Kidney capillary endothelial cell (primary cell): ENCODE data around the gene COL9A2.

Source experiments
- DNase-seq: peaks from one replicate; pipeline ENCODE4 v3.0.0-alpha.2; 2018; ENCODE audit warnings: low spot score

The COL9A2 gene

DNA sequence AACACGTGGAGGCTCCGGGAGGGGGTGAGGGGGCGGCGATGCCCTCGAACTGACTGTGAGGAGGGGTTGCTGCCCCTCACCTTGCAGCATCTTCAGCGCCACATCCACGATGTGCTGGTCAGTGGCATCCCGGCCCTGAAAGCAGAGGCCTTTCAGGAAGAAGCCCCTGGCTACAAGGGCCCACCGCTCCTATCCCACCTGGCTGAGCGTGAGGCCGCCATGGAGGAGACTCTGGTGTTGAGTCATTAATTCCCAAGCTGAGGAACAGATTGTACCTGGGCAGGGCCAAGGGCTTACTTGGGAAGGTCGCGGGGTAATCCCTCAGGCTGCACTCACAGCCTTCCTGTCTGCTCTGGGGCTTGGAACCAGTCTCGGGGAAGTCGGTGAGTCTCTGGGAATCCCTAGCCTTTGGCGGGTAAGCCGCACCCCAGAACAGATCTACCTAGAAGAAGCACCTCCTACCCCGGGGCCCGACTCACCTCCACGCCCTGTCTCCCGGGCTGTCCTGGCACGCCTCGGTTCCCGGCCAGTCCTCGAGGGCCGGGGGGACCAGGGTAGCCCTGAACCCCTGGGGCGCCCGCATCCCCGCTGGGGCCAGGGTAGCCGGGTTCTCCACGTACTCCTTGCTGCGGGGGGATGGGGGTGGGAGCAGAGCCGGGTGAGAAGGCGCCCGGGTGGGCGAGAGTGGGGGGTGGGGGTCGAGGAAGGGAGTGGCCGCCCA is 13.9 kb downstream of the COL9A2 start:
- no peak for DNase-seq

DNA sequence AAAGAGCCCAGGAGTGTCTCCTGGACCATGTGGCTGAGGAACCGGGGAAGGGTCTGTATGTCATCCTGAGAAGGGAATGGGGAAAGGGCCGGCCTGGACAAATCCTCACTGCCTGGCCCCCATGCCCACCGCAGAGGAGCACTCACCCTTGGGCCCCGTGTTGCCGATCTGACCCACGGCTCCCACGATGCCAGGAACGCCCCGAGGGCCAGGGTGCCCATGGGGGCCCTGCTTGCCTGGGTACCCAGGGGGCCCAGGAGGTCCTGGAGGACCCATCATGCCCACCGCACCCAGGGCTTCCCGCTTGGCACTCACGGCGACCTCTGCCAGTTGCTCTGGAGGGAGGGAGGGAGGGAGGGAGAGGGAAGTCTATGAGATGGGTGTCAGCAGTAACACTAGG is 14.6 kb downstream of the COL9A2 start:
- no peak for DNase-seq

DNA sequence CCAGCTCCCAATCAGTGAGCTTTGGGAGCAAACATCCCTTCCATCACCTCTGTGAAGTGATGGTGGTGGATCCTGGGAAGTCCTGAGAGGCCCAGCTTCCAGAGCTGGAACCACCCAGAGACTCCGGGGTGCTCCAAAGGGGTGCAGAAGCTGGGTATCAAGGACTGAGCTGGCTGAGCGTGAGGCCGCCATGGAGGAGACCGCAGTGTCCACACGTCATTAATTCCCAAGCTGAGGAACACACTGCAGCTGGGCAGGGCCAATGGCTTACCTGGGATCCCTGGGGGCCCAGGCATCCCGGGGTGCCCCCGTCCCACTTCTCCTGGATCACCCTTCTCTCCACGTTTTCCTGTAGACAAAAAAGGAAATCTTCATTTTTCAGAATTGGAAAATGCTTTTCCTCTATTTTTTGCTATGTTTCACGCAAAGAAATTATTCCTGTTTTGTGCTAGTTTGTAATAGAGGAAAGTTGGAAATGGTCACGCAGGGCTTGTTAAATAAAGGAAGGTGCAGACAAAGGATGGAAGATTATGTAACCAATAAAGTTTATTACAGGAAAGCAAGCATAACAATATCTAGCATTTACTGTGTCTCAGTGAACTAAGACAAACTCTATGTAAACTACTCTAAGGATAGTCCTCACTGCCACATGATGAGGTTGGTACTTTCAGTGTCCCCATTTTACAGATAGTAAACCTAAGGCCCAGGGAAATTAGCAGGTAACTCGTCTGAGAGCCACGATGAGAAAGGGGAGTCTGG is 15.4 kb downstream of the COL9A2 start:
- no peak for DNase-seq

DNA sequence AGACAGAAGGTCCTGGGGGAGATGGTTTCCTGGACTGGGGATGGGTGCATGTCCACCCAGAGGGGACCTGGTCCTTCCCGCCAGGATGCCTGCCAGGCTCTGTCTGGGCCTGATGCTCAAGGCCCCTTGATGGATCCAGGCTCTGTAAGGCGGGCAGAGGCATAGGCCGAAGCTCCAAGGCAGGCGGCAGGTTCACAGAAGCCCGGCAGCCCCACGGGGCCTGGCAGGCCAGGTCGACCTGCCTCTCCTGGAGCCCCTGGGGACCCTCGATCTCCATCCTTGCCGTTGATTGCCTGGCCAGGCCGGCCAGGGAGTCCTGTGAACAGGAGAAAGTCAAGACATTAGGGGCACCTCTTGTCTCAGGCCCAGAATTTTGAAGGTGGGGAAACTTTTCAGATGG is 16.0 kb downstream of the COL9A2 start:
- no peak for DNase-seq

DNA sequence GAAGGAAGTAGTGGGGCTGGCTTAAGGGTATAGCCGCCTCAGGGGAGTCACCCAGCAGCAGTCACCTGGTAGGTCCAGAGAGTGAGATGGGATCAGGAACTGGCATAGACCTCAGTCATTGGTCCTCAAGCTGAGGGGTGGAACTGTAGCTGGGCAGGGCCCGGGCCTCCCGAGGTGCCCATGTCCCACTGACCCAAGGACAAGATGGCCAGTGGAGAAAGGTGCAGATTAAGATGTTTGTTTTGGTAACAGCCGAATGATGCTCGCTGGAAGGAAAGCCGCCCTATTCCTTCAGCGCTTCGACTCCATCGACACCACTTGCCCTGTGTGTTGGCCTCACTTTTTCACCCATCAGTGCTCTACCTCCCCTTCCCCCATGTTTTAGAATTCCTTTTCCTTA is 16.4 kb downstream of the COL9A2 start:
- DNase-seq, result no peak

DNA sequence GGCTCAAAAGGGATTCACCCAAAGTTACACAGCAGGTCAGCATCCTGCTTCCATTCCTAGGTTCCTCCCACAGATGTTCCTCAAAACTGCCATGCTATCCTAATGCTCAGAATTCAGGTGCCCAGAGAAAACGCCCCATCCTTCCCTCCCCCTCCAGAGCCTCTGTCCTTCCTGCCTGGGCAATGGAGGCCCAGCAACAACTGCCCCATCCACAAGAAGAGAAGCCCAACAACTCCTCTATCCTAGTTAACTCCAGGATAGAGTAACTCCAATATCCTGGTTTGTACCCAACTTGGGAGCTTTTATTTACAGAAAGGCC is 16.9 kb downstream of the COL9A2 start:
- no peak for DNase-seq

DNA sequence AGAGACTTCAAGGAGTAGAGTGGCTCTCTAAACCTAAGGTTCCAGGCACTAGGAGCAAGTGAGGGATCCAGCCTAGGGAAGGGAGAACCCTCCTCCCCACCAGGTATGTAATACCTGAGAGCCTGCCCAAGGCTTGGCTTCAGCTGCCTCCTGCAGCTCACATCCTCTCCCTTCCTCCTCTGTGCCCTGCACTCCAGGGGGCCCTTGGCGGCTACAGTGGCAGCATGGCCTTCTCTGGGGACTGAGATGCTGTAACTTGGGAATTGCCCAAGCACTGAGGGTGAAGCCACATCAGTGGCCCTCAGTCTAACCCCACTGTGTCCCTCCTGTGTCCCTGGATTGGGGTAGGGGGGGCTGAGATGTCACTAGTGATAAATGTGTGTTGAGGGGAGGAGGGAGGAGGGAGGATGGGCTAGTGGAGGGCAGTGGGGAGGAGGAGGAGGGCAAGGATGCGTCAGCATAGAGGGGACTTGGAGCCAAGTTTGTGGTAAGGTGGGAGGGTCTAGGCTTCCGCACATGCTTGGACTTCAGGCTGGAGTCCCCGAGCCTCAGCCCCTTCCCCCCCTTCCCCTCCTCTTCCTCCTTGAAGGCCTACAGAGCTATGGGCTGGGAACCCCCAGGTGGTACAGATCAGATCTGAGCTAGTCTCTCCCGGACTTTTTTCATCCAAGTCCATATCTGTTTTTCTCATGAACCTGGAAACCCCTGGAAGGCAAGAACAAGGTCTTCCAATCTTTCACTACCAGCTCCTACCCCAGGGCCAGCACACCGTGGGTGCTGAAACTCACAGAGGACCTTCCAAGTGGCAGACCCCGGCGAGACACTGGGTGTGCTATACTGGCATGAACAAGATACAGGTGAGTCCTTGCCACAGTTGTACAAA is 17.5 kb downstream of the COL9A2 start:
- DNase-seq, result no peak

DNA sequence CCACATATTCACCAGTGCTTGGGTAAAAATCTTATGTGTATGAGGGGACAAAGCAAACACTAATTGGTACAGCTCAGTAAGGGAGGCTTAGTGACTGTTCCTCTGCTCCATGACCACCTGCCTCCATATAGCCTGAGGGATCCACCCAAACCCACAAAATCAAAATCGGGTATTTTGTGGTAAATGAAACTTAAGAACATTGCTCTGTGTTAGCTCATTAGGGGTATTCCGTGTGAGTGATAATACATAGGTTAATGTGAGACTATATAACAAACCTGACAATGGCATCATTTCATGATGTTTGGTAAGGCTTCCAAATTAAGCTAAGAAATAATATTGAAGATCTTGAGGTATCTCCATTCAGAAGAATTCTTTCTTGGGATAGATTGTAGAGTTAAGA is 25.8 kb downstream of the COL9A2 start:
- no peak for DNase-seq

DNA sequence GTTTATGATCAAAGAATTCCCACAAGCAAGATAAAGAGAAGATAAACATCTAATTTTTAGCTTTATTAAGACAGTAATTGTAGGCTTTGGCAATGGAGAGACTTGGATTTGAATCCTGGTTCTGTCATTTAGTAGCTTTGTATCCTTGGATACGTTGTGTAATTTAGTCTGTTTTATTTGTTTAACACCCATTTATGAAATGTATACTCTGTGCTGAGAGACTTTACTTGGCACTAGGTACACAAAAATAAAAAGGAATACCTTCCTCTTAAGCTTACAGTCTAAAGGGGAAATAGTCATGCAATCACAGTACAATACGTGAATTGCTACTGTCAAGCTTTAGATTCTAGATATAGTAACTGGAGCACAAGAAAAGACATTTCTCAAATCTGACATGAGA is 35.2 kb downstream of the COL9A2 start:
- DNase-seq, result no peak

DNA sequence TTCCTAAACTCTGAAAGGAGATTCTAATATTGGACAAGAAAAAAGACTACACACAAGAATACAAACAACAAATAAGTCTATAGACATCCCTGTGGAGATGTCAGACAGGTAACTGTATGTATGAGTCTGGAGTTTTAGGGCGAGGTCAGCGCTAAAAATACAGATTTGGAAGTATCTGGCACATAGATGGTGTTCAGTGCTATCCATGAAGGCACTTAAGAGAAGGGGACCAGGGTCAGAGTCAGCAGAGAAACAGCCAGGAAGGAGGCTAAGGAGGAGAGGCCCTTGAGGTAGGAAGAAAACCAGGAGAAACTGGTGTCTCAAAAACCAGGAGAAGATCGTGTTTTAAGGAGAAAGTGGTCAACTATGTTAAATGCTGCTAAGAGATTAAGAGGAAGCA is 41.0 kb downstream of the COL9A2 start:
- no peak for DNase-seq

DNA sequence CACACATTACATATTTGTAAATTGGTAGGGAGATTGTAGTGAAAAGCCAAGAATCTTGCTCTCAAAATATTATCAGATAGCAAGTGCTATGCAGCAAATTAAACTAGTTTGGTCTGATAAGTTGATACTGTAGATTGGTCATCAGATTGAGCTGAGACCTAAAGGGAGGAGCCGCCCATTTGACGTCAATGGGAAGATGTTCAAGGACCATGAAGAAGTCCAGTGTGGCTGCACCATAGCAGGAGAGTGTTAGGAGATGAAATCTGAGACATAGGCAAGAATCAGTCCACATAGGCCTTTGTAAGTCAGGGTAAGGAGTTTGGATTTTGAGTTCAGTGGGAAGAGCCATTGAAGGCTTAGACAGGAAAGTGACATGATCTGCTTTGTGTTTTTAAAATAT is 42.8 kb downstream of the COL9A2 start:
- DNase-seq, result no peak

DNA sequence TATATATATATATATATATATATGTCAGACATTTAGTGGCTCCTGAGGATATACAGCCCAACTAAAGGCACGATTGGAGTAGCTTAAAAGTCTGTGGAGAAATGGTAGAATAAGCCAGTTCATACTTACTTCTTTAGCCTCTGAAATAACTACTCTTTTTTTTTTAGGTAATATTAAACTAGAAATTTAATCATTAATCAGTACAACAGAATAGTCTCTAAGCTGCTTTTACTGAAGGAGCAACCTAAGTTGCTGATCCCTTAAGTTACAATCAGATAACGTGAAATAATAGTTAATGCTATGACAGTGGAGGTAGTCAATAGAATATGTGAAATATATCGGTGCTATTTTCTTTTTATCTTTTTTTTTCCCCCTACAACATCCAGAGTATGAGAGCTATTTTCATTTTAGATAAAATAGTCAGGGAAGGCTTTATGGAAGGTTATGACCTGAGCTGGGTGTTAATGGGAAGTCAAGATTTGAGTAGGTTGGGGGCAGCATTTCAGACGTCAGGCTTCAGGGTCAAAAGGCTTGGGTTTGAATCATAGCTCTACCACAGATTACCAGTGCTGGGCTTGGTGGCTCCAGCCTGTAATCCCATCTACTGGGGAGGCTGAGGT is 43.4 kb downstream of the COL9A2 start:
- no peak for DNase-seq

DNA sequence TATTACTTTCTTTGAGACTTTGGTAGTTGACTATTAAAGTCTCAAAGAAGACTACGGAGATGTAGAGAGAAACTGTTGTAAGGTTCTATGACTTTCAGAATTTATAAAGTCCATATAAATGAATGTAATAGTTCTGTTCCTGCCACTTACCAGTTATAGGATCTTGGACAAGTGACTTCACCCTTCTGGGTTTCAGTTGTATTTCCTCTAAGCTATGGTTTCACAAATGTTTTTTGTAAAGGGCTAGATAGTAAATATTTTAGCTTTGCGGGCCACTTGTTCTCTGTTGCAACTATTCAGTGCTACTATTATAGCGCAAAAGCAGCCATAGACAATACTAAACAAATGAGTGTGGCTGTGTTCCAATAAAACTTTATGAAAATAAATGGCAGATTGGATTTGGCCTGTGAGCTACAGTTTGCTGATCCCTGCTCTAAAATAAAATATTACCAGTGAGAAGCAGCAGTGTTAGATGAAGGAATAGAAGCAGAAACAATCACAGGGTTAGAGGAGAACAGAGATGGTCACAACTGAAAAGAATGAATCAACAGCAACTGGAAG is 44.4 kb downstream of the COL9A2 start:
- no peak for DNase-seq

DNA sequence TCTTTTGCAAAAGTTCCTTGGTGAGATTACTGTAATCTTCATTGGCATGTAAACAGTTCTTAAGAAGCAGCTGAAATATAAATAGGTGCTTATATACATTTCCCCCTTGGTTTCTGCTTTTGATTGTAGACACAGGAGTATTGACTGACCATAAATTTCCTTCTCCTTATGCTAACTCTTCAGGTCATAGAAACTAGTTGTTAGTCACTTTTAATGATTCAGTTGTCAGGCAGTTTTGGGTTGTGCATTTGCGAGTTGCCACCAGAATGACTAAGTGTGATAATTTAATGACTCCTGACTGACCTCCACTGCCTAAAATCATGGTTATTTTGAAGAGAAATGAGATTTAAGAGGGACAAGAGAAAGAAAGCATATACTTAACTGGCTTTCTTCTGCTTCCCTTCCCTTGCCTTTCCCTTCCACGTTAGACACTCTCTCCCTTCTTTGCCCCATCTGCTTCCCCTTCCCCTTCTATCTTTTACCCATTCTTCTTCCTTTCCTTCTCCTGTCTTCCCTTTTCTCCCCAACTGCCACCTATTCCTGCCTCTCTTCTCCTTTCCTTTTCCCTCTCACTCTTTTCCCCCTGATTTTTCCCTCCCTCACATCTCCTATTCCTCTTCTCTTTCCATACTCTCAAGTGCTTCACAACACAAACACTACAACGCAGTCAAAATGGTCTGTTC is 46.8 kb downstream of the COL9A2 start:
- DNase-seq, result no peak

DNA sequence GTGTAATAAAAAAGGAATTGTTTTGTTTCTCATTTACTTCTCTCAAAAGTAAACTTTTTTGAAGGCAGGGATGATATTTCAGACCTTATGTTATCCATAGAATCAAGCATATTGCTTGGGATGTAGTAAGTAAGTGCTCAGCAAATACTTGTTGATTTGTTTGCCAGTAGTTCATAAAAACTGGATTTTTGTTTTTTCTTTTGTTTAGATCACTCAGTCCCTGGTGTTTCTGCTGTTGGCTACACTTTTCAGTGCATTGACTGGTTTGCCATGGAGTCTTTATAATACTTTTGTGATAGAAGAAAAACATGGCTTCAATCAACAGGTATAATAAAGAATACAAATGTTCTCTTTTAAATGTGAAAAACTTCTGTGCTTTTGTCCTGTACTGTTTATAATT is 48.9 kb downstream of the COL9A2 start:
- no peak for DNase-seq

DNA sequence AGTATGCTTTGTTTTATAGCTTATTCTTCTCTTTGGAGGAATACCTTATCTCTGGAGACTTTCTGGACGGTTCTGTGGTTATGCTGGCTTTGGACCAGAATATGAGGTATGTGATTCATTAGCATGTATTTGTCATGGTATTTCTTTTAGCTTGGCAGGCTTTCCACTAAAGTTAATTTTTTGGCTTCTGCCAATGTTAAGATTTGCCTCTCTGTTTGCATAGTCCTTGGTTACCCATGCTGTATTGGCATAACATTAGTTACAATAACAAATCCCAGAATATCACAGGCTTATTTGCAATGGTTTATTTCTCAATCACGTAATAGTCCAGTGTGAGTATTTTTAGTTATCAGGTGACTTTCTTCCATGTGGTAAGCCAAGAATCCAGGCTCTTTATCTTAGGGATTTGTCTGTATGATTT is 49.3 kb downstream of the COL9A2 start:
- DNase-seq, result no peak

DNA sequence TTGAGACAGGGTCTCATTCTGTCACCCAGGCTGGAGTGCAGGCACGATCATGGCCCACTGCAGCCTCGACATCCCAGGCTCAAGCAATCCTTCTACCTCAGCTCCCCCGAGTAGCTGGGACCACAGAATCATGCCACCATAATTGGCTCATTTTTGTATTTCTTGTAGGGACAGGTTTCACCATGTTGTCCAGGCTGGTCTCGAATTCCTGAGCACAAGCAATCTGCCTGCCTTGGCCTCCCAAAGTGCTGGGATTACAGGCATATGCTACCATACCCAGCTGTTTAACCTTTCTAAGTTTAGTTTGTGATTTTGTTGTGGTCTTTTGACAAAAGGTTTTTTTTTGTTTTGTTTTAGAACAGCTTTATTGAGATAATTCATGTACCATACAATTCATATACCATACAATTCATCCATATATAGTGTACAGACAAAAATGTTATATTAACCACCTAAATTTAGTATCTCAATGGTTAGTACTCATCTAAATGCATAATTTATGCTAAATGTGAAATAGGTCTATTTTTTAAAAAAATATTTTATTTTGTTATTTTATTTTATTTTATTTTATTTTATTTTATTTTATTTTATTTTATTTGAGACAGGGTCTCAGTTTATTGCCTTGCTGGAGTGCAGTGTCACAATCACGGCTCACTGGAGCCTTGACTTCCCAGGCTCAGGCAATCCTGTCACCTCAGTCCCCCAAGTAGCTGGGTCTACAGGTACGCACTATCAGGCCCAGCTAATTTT is 50.1 kb downstream of the COL9A2 start:
- no peak for DNase-seq

DNA sequence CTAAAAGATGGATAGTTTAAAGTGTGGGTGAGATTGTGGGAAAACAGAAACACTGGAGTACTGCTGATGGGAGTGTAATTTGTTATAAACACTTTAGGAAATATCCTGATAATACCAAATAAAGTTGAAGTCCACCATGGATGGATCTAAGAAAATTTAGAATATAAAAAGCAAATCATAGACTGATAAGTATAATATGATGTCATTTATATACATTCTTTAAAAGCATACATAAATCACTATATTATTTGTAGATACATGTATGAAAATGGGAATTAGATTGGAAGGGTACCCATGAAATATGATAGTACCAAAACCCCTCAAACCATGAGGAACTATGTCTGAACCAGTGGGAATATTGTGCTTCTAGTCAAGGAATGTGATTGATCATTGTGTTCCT is 51.2 kb downstream of the COL9A2 start:
- no peak for DNase-seq

DNA sequence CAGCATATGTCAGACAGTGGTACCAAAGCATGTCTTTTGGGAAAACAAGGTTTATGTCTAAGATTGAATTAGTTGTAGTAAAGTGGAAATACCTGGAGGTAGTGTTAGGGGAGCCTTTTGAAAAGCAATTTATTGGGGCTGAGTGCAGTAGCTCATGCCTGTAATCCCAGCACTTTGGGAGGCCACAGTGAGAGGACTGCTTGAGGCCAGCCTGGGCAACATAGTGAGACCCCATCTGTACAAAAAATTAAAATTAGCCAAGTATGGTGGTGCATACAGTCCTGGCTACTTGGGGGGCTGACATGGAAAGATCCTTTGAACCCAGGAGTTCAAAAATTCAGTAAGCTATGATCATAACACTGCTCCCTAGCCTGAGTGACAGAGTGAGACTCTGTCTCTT is 51.8 kb downstream of the COL9A2 start:
- DNase-seq, result no peak

DNA sequence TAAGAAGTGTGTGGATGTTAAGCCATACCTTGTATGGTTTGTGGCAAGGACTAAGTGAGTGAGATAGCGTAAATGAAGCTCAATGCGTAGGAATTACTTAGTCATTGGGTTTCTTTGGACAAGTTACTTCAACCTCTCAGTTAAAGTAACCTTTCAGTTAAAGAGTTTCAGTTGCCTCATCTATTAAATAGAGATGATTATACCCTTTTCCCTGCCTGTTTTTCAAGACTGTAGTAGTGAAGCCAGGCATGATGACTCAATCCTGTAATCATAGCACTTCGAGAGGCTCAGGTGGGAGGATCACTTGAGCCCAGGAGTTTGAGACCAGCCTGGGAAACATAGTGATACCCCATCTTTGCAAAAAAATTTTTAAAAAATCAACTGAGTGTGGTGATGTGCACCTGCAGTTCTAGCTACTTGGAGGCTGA is 52.7 kb downstream of the COL9A2 start:
- DNase-seq, result no peak

DNA sequence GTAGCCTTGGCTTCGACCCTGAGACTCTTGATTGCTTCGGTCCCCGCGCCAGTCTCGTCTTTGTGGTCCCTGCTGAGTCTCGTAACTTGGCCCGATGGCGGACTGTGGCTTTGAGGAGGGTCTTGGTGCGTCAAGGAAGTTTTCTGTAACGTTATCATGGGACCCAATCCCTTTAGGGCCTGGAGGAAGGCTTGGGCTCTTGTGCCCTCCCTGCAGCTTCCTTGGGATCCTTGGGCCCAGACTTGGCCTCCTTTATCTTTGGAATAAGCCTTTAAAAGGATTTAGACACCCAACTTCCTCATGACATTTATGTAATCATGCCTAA is 58.7 kb downstream of the COL9A2 start:
- DNase-seq, result peak; percentile 12
